Activated CD4-positive, alpha-beta T cell treated with anti-CD3 and anti-CD28 coated beads for 4 hours (primary cell): ENCODE measurements around the gene SLC28A3.
A peak's percentile ranks its signal among the peaks of the same experiment; 100 is the strongest.

Experiments used
- DNase-seq, 2 donors: peaks; one replicate each; pipeline ENCODE4 v3.0.0-alpha.2; 2020

The SLC28A3 gene

DNA sequence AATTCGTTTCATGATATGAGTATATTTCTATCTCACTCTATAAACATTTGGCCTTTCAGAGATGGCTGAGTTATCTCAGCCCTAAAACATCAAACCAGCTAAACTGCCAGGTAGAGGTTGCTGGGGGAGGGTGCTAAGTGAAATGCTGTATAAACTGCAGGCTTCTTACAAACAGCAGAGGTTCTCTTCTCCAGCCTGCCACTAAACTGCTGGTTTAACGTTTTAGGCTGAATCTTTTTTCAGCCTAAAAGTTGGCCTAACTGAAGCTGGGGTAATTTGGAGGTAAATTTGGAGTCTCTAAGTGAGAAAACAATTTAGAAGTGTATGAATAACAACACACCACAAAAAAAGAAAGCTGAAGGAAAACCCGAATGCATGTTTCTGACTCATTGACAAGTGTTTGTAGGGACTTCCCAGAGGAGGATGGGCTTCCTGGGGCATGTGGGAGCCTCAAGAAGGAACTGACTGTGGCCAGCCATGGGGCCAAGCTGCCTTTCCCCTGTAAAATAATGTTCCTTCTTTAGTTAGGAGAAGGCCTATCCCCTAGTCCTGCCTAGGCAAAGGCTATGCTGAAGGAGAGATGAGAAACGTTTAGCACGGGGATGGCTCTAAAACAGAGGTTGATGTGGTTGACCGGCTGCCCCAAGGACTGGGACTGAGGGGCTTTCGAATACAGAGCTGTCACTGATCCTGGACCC lies 44.3 kb downstream of the SLC28A3 start:
- DNase-seq, result peak; percentile 27 to 44

DNA sequence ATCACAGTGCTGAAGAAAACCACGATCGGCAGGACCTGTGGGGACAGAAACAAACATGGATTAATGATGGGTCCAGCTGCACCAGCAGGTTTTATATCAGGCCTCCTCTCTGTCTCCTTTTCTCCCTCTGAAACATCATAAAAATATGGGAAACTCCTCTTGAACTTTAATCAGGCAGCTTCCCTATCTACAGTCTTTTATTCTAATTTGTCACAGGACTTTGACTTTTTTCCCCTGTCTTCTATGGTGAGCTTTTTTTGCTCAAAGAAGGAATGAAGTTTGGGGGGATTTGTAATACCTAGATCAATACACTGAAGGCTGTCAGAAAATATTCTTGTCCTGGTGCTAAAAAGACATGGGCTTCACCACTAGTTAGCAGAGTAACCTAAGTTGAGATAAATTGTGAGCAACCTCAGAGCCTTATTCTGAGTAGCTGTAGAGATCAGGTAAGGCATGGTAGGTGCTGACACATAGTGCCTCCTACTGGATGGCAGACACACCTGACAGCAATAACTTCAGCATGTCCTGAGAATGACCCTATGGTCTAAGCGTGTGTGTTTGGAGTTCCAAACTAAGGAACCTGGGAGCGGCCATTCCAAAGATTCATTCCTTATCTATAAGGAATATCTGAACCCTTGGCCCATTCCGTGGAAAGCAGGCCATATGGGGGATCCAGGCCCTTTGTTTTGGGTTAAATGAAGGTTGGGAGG lies 46.2 kb downstream of the SLC28A3 start:
- DNase-seq, result no peak

DNA sequence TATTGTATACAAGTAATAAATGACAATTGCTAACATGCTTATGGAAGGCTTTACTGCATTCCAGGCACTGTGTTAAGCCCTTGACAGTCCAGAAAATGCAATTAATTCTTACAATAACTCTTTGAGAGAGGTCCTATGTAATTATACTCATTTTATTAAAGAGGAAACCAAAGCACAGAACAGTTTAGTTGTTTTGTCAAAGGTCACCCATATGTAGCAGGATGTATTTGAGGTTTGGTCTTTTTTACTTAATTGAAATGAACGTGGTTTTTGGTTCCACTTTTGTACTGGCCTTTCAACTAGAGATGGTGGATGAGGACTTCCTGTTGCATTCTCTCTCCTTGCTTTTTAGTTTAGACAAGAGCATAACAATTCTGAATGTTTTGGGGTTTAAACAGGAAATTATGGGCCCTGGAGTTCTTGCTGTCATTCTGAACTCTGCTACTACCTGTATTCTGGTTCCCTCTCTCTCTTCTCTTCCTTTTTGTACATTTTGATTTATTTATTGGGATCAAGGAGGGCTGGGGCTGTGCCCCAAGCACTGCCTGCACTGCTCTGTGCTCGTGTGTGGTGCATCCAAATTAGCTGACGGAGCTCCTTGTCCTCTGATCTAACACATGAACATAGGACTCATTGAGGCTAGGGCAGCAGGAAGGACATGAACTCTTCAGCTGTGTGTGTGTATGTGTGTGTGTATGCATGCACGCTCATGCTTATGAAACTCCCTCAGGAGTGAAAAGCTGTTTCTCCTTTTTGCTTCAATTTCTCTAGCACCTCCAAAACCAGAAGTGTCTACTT lies 47.4 kb downstream of the SLC28A3 start:
- DNase-seq, result no peak

DNA sequence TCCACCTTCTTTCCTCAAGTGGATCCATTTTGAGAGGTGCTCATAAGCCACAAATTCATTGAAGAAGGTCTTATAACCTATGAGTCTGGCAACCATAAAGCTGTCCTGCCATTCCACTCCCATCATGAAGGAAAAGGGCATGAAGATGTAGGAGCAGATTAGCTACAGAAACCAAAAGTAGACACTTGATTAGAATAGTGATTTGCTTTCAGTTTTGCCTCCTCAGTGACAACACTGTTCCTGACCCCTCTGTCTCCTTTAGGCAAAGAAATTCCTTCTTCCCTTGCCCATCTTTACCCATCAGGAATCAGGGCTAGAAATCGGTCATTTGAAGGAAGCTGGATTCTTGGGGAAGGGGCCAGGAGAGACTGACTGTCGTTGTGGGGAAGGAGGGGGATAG lies 55.2 kb downstream of the SLC28A3 start:
- no peak for DNase-seq

DNA sequence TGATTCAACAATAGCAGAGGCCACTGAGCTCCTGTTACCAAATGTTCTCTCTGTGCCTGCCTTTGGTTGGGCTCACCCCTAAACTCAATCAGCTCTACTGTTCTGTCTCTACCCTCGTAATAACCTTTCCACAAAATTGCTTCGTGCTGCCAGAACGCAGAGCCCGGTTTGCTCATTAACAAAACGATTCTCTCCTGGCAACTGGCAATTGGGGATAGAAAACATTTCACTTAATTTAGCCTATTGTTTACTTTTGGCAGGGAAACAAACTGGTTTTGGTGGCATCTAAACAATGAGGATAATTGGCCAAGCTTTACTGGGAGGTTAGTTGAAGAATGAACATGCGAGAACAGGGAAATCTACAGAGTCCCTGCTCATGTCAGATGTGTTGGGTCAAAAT lies 56.6 kb downstream of the SLC28A3 start:
- DNase-seq, result no peak

DNA sequence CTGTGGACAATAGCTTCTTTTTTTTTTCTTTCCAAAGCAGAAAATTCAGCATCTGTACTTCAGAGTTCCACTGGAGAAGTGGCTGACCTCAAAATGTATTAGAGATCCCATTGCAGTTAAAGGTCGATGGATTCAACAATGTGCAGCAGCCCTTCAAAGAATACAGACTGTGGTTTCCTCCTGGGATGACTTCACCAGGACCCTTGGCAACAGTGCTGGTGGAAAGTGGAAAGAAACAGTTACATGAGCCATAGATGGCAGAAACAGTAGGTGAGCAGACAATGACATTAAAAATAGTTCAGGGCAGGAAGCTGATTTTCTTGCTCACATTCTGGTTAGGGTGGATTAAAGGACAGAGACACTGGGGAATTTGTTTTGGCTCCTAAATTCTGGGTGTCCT lies 62.4 kb downstream of the SLC28A3 start:
- no peak for DNase-seq

DNA sequence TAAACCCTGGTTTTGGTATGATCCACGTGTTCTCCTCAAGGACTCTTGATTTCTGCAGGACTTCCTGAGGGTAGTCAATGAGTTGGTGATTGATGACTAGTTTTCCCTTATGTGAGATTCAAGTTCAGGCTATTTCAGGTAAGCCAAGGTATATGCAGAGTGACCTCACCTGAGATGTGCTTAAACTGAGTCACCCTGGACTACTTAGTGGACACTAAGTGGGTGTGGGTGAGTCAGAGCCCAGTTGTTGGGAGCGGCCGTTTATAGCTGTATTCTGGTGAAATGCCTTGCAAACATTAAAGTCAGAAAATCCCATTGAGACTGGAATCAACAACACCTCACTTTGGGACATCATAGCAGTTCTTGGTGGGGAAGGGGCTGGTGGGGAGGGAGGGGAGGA lies 62.9 kb downstream of the SLC28A3 start:
- DNase-seq, result no peak

DNA sequence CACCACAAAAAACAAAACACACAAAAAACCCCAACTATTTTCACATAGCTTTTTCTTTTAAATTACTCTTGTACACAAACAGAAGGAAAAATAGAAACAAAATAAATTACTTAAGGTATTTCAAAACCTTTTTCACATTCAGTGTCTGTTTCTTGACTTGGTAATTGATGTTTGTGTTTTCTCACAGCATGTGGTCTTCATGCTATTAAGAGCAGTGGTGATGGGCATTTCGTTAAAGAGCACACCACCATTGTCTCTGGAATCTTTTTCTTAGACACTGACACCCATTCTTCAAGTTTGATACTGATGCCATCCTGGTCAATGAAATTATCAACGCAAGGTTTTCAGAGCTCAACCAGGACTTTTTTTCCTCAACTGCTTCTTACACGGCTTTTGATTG lies 63.8 kb downstream of the SLC28A3 start:
- DNase-seq, result no peak

DNA sequence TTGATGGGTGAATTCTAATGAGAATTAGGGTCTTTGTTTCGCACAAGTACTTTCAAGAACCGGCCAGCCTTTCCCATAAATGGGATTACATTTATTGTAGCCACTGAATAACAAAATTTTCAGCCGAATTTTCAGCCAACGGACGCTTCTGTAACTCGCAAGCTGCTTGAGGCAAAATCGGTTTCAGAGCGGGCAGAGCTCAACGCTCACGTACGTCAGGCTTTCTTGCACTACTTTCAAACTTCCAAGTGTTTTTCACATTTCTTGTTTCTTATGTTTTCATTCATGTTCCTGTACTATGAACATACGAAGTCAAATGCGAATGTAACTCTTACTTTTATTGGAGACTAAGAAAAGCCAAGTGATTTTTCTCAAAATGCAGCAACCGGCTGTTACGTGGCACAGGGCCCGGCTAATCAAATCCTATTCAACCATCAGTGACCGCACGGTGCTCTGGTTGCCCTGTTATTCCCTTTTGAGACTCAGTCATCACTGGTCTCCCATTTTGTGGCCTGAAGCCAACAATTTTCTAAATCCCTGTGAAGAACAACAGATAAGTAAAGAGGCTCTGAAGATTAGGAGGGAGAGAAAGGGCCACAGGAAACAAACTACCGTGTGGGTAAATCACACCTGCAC lies 68.5 kb downstream of the SLC28A3 start:
- DNase-seq, result no peak

DNA sequence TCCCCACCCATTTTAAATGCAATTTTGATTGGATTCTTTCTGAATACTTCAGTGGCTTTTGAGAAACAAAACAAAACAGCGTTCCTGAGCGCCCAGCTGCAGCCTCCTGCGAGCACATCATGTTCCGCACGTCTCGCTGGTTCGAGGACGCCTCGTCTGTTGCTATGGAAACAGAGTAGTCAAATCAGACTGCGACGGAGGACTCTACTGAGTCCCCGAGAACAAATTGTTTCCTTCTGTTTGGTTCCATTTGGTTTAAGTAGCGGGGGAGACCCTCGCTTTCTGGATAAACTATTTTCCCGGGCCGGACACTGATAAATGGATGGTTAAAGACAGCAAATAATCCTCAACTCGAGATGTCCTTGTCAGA lies 69.0 kb downstream of the SLC28A3 start:
- peak in 1 of 2 donors; percentile 4 for DNase-seq

DNA sequence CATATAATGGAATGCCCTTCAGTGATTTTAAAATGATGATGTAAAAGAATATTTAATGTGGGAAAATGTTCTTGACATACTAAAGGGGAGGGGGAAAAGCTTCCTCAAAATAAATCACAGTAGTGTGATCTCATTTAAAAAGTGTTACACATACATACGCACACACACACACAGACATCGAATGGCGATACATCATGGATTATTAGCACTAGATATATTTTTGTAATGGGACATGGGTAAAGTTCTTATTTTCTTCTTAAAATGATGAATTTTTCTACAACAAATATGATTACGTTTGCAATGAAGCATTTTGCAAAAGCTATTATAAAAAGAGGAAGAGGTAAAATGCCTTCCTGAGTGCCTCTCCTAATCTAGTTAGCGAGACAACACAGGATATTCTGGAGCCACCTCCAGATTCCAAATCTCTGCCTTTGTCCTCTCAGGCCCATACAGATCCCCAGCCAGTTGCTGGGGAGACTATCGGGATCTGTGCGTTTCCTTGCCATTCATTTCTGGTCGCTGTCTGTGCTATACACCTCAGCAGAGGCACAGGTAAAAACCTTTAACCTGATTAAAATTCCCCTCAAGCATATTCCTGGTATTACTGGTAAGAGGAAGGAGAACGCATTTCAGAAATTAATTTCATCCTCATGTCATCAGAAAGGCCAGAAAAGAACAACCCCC lies 69.6 kb downstream of the SLC28A3 start:
- no peak for DNase-seq

DNA sequence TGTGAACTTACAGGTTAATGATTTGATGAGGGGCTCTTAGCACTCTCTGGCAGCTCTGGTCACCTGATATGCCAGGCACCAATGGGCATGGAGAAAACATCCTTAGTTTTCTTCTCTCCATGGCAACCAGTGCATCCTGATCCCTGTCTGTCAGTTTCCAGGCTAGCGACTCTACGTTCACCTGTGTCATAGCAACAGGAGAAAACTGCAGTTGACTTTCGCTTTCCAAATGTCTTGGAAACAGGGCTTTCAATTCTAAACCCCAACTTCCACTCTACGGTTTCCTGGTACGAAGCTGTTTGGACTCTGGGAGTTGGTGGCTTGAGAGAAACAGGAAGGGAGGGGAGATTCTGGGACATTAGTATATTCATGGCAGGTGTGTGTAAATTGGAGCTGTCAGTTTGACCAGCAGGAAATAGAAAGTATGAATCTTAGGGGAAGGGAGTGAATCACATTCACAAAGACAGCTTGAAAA lies 74.4 kb downstream of the SLC28A3 start:
- DNase-seq, result no peak

DNA sequence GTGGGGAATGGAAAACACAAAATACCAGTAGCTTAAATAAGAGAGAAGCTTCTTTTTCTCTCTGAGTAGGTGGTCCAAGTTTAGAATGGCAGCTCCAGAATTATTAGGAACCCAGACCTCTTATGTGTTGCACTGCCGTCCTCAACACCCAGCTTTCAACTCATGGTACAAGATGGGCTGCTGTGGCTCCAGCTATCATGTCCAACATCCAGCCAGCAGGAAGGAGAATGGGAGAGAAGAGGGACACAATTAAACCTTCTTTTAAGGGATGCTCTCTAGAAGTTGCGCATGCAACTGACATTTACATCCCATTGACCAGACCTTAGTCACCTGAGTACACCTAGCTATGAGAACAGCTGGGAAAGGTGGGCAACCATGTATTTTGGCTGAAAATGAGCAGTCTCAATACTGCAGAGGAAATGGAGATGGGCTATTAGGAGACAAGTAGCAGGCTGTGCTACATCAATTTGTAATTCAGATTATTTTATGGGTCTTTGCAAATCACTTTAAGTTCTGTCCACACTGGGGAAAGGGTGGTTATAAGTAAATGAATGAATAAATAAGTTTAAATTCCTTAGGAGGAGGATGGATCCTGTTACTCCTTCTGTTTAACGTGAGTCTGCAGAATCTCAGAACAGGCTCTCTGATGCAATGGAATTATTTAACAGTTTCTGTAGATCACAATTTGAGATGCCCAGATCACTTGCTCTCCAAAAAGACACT lies 76.1 kb downstream of the SLC28A3 start:
- DNase-seq, result no peak

DNA sequence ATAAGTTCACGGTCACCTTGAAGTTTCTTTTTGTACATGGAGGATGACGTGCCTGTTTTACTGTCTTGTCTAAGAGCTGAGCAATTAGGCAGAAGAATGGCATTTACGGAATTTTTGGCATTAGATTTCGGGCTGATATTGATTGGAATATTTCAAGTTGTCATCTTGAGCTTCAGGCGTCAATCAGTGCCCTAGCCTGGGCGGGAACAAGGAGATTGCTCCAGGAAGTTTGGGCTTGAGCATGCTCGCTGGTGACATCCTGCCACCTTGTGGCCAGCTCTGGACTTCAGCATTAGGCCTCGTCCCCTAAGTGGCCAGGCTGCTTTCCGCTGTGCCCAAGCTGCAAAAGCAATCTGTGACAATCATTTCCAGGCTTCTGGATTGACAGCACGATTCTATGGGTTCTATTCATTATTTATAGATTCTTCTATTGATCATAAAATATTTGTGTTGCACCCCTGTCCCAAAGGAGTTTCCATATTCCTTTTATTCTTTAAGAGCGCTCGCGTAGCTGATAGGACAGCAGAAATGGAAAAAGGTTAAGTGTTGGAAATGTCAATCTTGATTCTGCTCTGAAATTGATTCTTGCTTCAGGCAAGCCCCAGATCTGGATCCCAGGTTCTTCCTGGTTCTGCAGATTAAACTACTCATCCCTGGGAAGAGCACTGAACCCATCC lies 79.3 kb downstream of the SLC28A3 start:
- DNase-seq, result peak; percentile 28 to 42

DNA sequence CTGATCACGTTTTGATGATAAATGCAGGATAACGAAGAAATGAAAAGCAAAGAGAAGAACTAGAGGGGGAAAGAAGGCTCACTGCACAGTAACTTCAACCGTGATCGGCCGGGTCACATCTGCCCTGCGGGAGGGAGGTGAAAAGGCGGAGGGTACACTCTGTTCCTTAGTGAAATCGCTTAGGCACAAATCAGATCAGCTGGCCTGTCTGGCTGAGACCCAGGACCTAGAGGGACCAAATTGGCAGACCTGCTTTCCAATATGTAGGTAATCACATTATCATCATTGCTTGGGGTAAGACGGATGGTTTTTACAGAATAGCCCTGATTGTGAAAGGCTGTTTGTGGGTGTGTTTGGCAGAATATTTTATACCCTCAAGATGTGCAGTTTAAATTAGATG lies 82.2 kb downstream of the SLC28A3 start:
- no peak for DNase-seq

DNA sequence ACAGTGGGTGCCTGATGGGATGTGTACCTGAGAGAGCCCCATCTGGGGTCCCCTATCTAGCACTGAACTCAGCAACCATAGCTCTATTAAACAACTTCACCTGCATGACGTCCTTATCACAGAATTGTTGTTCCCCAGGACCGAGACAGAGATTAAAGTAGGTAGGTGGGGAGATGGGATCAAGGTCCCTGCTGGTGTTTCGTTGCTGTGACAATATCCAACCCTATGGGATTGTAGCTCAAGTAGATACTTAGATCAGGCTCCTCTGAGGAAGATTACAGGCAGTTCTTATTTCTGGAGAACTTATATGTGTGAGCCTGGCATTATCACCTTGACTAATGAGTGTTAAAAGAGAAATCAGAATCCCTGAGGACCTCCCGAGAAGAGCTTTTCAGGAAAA lies 84.9 kb downstream of the SLC28A3 start:
- no peak for DNase-seq

DNA sequence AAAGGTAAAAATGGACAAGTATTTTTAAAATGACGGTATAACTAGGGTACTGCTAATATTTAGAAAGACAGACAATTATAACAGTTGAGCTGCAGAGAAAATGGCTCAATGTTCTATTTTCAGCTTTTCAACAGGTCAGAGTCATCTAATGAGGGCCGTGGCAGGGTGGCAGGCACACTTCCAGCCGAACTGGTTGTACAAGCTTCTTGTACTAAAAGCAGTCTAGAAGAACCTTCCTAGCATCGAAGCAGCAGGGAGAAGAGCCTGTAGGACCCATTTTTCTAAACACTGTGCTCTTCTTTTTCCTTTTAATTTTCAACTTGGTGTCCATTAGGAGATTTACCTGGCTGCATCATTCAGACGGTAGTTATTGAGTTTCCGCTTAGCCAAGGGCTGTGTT lies 85.6 kb downstream of the SLC28A3 start:
- DNase-seq, result no peak

DNA sequence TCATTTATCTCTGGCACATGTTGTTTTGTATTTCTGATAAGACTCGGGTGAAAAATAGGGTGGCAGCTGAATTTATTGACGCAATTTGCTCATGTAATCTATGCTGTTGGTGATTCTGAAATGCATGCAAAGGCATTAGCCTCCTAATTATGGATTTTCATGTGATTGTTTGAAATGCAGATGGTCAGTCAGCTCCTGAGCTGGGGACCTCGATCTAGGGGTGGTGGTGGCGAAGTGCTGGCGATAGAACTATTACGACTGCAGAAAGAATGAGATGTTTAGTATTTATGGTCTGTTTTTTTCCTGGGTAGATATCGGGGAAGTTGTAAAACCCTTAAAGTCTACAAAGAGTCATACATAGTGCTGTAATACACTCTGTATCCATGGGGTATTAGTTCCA lies 88.6 kb downstream of the SLC28A3 start:
- no peak for DNase-seq

DNA sequence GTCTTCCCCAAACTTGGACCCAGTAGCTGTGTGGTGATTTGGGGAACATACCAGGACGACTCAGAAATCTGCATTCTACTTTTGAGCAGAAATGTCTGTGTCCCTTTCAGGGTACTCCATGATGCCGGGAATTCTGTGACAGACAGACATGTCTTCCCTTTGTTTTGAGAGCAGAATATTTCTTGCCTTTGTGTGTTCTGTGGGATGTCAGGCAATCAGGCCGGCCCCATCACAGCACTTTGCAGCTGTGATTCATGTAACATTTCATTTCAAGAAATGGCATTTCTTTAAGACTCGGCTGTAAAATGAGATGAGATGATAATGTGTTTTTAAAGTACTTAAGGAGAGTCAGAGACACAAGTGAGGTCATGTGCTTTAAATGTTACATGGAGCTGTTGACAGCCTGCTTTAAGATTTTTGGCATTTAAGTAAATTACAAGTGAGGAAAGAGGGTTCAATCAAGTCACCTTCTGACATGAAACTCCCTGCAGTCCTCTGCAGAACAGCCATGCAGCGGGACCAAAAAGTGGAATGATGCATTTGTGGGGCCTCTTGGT lies 98.7 kb downstream of the SLC28A3 start:
- no peak for DNase-seq

DNA sequence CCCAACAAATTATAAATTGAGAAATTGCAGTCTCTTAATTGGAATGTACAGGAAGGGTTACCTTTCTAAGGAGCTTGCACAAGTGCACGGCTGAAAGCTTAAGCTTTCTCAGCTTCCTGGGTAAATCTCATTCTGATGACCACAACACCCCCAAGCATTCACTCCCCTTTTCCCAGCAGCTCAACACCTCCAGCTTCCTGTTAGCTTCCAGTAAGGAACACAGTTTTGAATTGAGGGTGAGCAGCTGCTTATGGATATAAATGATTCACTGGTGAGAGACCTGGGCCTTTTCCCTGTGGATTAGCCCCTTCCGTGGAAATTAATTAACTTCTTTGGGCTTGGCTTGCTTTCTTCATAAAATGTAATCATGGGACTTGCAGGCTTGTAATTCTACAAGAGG lies 101.2 kb downstream of the SLC28A3 start:
- DNase-seq, result no peak

DNA sequence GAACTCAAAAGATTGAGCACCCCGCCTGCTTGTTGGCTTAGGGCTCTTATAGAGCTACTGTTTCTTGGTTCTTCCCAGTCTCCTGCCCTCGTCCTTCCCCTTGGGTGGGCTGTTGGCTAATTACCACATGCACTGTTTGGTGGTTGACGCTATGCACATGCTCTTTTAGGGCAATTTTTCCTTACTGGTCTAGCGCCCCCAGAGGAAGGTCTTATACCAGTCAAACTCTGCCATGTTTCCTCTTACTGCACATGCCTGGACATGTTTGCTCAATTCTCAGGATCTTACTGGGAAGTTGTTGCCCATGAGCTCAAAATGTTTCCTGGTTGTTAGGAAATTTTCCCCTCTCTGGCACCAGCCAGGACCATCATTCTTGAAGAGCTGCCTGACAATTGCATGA lies 101.9 kb downstream of the SLC28A3 start:
- DNase-seq, result no peak
